ENCODE results near the gene HERPUD2.
"Not testable (repeated sequence)": the region's sequence is repeated elsewhere in the genome, so short reads cannot be mapped to it uniquely, and the experiment has no call there.

DNA sequence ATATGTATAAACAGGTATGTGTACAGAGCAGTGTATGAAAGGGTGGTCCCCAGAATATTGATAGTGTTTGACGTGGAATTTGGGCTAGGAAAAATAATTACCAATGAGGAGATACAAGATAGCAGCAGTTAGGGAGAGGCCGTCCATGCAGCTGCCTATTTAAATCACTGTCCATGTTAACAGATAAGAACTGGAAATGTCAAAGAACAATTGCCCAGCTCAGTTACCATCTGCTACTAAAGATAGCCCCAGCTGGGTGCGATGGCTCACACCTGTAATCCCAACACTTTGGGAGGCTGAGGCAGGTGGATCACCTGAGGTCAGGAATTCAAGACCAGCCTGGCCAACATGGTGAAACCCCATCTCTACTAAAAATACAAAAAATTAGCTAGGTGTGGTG, 3.4 kb upstream of the HERPUD2 start:
- TF ChIP-seq, protein P1, sequence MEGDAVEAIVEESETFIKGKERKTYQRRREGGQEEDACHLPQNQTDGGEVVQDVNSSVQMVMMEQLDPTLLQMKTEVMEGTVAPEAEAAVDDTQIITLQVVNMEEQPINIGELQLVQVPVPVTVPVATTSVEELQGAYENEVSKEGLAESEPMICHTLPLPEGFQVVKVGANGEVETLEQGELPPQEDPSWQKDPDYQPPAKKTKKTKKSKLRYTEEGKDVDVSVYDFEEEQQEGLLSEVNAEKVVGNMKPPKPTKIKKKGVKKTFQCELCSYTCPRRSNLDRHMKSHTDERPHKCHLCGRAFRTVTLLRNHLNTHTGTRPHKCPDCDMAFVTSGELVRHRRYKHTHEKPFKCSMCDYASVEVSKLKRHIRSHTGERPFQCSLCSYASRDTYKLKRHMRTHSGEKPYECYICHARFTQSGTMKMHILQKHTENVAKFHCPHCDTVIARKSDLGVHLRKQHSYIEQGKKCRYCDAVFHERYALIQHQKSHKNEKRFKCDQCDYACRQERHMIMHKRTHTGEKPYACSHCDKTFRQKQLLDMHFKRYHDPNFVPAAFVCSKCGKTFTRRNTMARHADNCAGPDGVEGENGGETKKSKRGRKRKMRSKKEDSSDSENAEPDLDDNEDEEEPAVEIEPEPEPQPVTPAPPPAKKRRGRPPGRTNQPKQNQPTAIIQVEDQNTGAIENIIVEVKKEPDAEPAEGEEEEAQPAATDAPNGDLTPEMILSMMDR (IDR thresholded peaks at IDR 0.05): not testable (repeated sequence)
- not testable (repeated sequence) for TF ChIP-seq POLR2A (IDR thresholded peaks at IDR 0.05)
